Loucy (cell line): ENCODE data around the gene NAT9.

ENCODE experiments used
- H2AFZ ChIP-seq: fragments of 200-600 bp; sonication (generic); 2 replicates; pipeline ENCODE4 v1.6.0; 2016; ENCODE audit warnings: antibody characterized with exemption, mild to moderate bottlenecking, low read length, moderate library complexity
- H3F3A ChIP-seq: fragments of 200-600 bp; 2 replicates; pipeline ENCODE4 v1.6.0; 2016; ENCODE audit warnings: antibody characterized with exemption, low read depth, mild to moderate bottlenecking
- H3K27me3 ChIP-seq: fragments of 200-600 bp; sonication (generic); 2 replicates; pipeline ENCODE4 v1.6.1; 2014; ENCODE audit warnings: low read length, mild to moderate bottlenecking; ENCODE audit not compliant: insufficient read depth, poor library complexity, severe bottlenecking
- H3K36me3 ChIP-seq: fragments of 200-600 bp; sonication (generic); 2 replicates; pipeline ENCODE4 v1.6.1; 2016; ENCODE audit warnings: low read length; ENCODE audit not compliant: insufficient read depth
- H3K4me1 ChIP-seq: fragments of 200-600 bp; sonication (generic); 2 replicates; pipeline ENCODE4 v1.5.1; 2014; ENCODE audit warnings: low read length, mild to moderate bottlenecking; ENCODE audit not compliant: insufficient read depth, poor library complexity, severe bottlenecking
- H3K4me2 ChIP-seq: fragments of 200-600 bp; sonication (generic); 2 replicates; pipeline ENCODE4 v1.6.0; 2014; ENCODE audit warnings: antibody characterized with exemption, low read length, low read depth, mild to moderate bottlenecking; ENCODE audit not compliant: poor library complexity, severe bottlenecking
- H3K4me3 ChIP-seq: fragments of 200-600 bp; sonication (generic); 2 replicates; pipeline ENCODE4 v1.5.1; 2014; ENCODE audit warnings: low read length, mild to moderate bottlenecking, mixed read lengths; ENCODE audit not compliant: poor library complexity, severe bottlenecking
- H3K79me2 ChIP-seq: fragments of 200-600 bp; sonication (generic); 2 replicates; pipeline ENCODE4 v1.6.1; 2014; ENCODE audit warnings: low read length; ENCODE audit not compliant: insufficient read depth
- H3K9ac ChIP-seq: fragments of 200-600 bp; sonication (generic); 2 replicates; pipeline ENCODE4 v1.6.0; 2014; ENCODE audit warnings: mild to moderate bottlenecking, low read depth, low read length, moderate library complexity; ENCODE audit not compliant: poor library complexity, severe bottlenecking
- H3K9me2 ChIP-seq: fragments of 200-600 bp; sonication (generic); replicated peaks from 2 replicates; pipeline ENCODE4 v1.6.1; 2016; ENCODE audit warnings: low read depth, low read length, mixed read lengths
- H3K9me3 ChIP-seq: fragments of 200-600 bp; sonication (generic); 2 replicates; pipeline ENCODE4 v1.6.1; 2014; ENCODE audit warnings: mild to moderate bottlenecking, antibody characterized with exemption, low read length, low read depth; ENCODE audit not compliant: insufficient read depth
- H4K20me1 ChIP-seq: fragments of 200-600 bp; sonication (generic); 2 replicates; pipeline ENCODE4 v1.6.0; 2014; ENCODE audit warnings: antibody characterized with exemption, low read length, mild to moderate bottlenecking; ENCODE audit not compliant: insufficient read depth, poor library complexity, severe bottlenecking
- CTCF ChIP-seq: fragments of 200-600 bp; sonication (generic); conservative IDR thresholded peaks from 2 replicates; pipeline ENCODE4 v1.5.1; 2014; ENCODE audit warnings: mild to moderate bottlenecking, antibody characterized with exemption, low read length
- EZH2phosphoT487 ChIP-seq: fragments of 200-600 bp; IDR thresholded peaks from 2 replicates; pipeline ENCODE4 v1.6.1; 2018; ENCODE audit warnings: antibody characterized with exemption, mild to moderate bottlenecking, moderate library complexity, borderline replicate concordance

The NAT9 gene

GRCh38 chr17:74772053-74772452, 4.1 kb downstream of the NAT9 start:
- TF ChIP-seq EZH2phosphoT487 (no peak), CTCF (no peak)
- peaks cover 61% of the 10 kb centered on the region; the same call in 1 of the 2 replicates for H3K36me3 ChIP-seq
- no peaks in the 10 kb centered on the region for H3F3A ChIP-seq
- H3K9me3 ChIP-seq, result no peaks in the 10 kb centered on the region
- peaks cover 13% of the 10 kb centered on the region for H3K4me1 ChIP-seq
- peaks cover 40% of the 10 kb centered on the region for H3K79me2 ChIP-seq
- no peak overlapping the region for H3K9ac ChIP-seq
- no peak overlapping the region for H3K4me3 ChIP-seq
- no peaks in the 10 kb centered on the region for H3K9me2 ChIP-seq
- H3K4me2 ChIP-seq, result no peak overlapping the region
- no peaks in the 10 kb centered on the region for H3K27me3 ChIP-seq
- H4K20me1 ChIP-seq, result peaks cover 19% of the 10 kb centered on the region
- no peak overlapping the region for H2AFZ ChIP-seq

- Histone ChIP-seq H3K4me3 (no peak overlapping the region), H3K79me2 (peaks cover 38% of the 10 kb centered on the region), H3K9me2 (no peaks in the 10 kb centered on the region), H3K4me1 (peaks cover 7% of the 10 kb centered on the region), H4K20me1 (peaks cover 23% of the 10 kb centered on the region), H3K4me2 (no peak overlapping the region), H3K9me3 (no peaks in the 10 kb centered on the region), H3K36me3 (peaks cover 68% of the 10 kb centered on the region; the same call in 1 of the 2 replicates), H3K9ac (no peak overlapping the region), H2AFZ (no peak overlapping the region), H3K27me3 (no peaks in the 10 kb centered on the region), H3F3A (no peaks in the 10 kb centered on the region)
- TF ChIP-seq CTCF, result no peak
- TF ChIP-seq EZH2phosphoT487, result no peak
Observed at GRCh38 chr17:74771319-74771914, 4.7 kb downstream of the NAT9 start.

- Histone ChIP-seq H4K20me1 (peaks cover 23% of the 10 kb centered on the region), H3K4me2 (no peak overlapping the region)
Observed at GRCh38 chr17:74770498-74771318, 5.4 kb downstream of the NAT9 start.

More at GRCh38 chr17:74770498-74771318, 5.4 kb downstream of the NAT9 start:
- Histone ChIP-seq H3K4me1 (peaks cover 7% of the 10 kb centered on the region), H3K9me2 (no peaks in the 10 kb centered on the region), H2AFZ (no peak overlapping the region), H3F3A (no peaks in the 10 kb centered on the region), H3K36me3 (peaks cover 75% of the 10 kb centered on the region; the same call in 1 of the 2 replicates), H3K27me3 (no peaks in the 10 kb centered on the region), H3K9ac (no peak overlapping the region), H3K79me2 (peaks cover 40% of the 10 kb centered on the region), H3K9me3 (no peaks in the 10 kb centered on the region), H3K4me3 (no peak overlapping the region)
- TF ChIP-seq CTCF (peak; percentile 86), EZH2phosphoT487 (no peak)
